ENCODE data around the gene LIMS2.

LIMS2 gene

GRCh38 chr2:127675331-127676261 lies at the start of gene LIMS2:
TSS of gene LIMS2 (minus strand) at chr2:127675530. CDS start at chr2:127675024, 506 bp downstream.
- H3K27ac ChIP-seq (ENCODE audit: low read depth, low read length): no peak within 1 kb of the TSS
- H3K36me3 ChIP-seq (ENCODE audit: control insufficient read depth, insufficient read depth, low read length): no peaks in the 10 kb centered on the region
- no peaks in the 10 kb centered on the region for H3K9me3 ChIP-seq (ENCODE audit: control insufficient read depth, insufficient read depth, low read length)
- H3K4me1 ChIP-seq (ENCODE audit: control insufficient read depth, insufficient read depth, low read length): peaks cover 8% of the 10 kb centered on the region
- peak within 1 kb of the TSS; percentile 68 for H3K4me3 ChIP-seq (ENCODE audit: low read depth, low read length)
- H3K9ac ChIP-seq (ENCODE audit: low read depth, low read length): no peak within 1 kb of the TSS
- H3K27me3 ChIP-seq (ENCODE audit: control insufficient read depth, insufficient read depth, low read length): peaks cover 56% of the 10 kb centered on the region

GRCh38 chr2:127722807-127723206 lies 47.5 kb upstream of the LIMS2 start:
- Histone ChIP-seq H3K4me1 (ENCODE audit: control insufficient read depth, insufficient read depth, low read length) (no peaks in the 10 kb centered on the region), H3K36me3 (ENCODE audit: control insufficient read depth, insufficient read depth, low read length) (peaks cover 86% of the 10 kb centered on the region), H3K9me3 (ENCODE audit: control insufficient read depth, insufficient read depth, low read length) (no peaks in the 10 kb centered on the region), H3K27me3 (ENCODE audit: control insufficient read depth, insufficient read depth, low read length) (no peaks in the 10 kb centered on the region), H3K4me3 (ENCODE audit: low read depth, low read length) (no peak overlapping the region), H3K27ac (ENCODE audit: low read depth, low read length) (no peak overlapping the region), H3K9ac (ENCODE audit: low read depth, low read length) (no peak overlapping the region)

GRCh38 chr2:127721978-127722355 lies 46.6 kb upstream of the LIMS2 start:
- Histone ChIP-seq H3K36me3 (ENCODE audit: control insufficient read depth, insufficient read depth, low read length) (peaks cover 91% of the 10 kb centered on the region), H3K27ac (ENCODE audit: low read depth, low read length) (no peak overlapping the region), H3K4me1 (ENCODE audit: control insufficient read depth, insufficient read depth, low read length) (no peaks in the 10 kb centered on the region), H3K9ac (ENCODE audit: low read depth, low read length) (no peak overlapping the region), H3K4me3 (ENCODE audit: low read depth, low read length) (no peak overlapping the region), H3K9me3 (ENCODE audit: control insufficient read depth, insufficient read depth, low read length) (no peaks in the 10 kb centered on the region), H3K27me3 (ENCODE audit: control insufficient read depth, insufficient read depth, low read length) (no peaks in the 10 kb centered on the region)

- no peak overlapping the region for H3K4me3 ChIP-seq (ENCODE audit: low read depth, low read length)
- H3K9ac ChIP-seq (ENCODE audit: low read depth, low read length): no peak overlapping the region
- no peak overlapping the region for H3K27ac ChIP-seq (ENCODE audit: low read depth, low read length)
- no peaks in the 10 kb centered on the region for H3K27me3 ChIP-seq (ENCODE audit: control insufficient read depth, insufficient read depth, low read length)
- peaks cover 96% of the 10 kb centered on the region for H3K36me3 ChIP-seq (ENCODE audit: control insufficient read depth, insufficient read depth, low read length)
- no peaks in the 10 kb centered on the region for H3K9me3 ChIP-seq (ENCODE audit: control insufficient read depth, insufficient read depth, low read length)
- no peaks in the 10 kb centered on the region for H3K4me1 ChIP-seq (ENCODE audit: control insufficient read depth, insufficient read depth, low read length)
These were observed 46.1 kb upstream of the LIMS2 start for GRCh38 chr2:127721311-127721977.

GRCh38 chr2:127719301-127720218 lies 44.2 kb upstream of the LIMS2 start:
- Histone ChIP-seq H3K4me3 (ENCODE audit: low read depth, low read length) (no peak overlapping the region), H3K27me3 (ENCODE audit: control insufficient read depth, insufficient read depth, low read length) (no peaks in the 10 kb centered on the region), H3K27ac (ENCODE audit: low read depth, low read length) (no peak overlapping the region), H3K9me3 (ENCODE audit: control insufficient read depth, insufficient read depth, low read length) (no peaks in the 10 kb centered on the region), H3K4me1 (ENCODE audit: control insufficient read depth, insufficient read depth, low read length) (no peaks in the 10 kb centered on the region), H3K9ac (ENCODE audit: low read depth, low read length) (no peak overlapping the region), H3K36me3 (ENCODE audit: control insufficient read depth, insufficient read depth, low read length) (peaks cover 97% of the 10 kb centered on the region)

- Histone ChIP-seq H3K9ac (ENCODE audit: low read depth, low read length) (no peak overlapping the region), H3K36me3 (ENCODE audit: control insufficient read depth, insufficient read depth, low read length) (peaks cover 97% of the 10 kb centered on the region), H3K27ac (ENCODE audit: low read depth, low read length) (no peak overlapping the region), H3K9me3 (ENCODE audit: control insufficient read depth, insufficient read depth, low read length) (no peaks in the 10 kb centered on the region), H3K4me1 (ENCODE audit: control insufficient read depth, insufficient read depth, low read length) (no peaks in the 10 kb centered on the region), H3K27me3 (ENCODE audit: control insufficient read depth, insufficient read depth, low read length) (no peaks in the 10 kb centered on the region), H3K4me3 (ENCODE audit: low read depth, low read length) (no peak overlapping the region)
These were observed 42.9 kb upstream of the LIMS2 start for GRCh38 chr2:127718271-127718670.

- Histone ChIP-seq H3K9me3 (ENCODE audit: control insufficient read depth, insufficient read depth, low read length) (no peaks in the 10 kb centered on the region), H3K9ac (ENCODE audit: low read depth, low read length) (no peak overlapping the region), H3K4me3 (ENCODE audit: low read depth, low read length) (no peak overlapping the region), H3K27ac (ENCODE audit: low read depth, low read length) (no peak overlapping the region), H3K36me3 (ENCODE audit: control insufficient read depth, insufficient read depth, low read length) (peaks cover 86% of the 10 kb centered on the region), H3K4me1 (ENCODE audit: control insufficient read depth, insufficient read depth, low read length) (no peaks in the 10 kb centered on the region), H3K27me3 (ENCODE audit: control insufficient read depth, insufficient read depth, low read length) (no peaks in the 10 kb centered on the region)
These were observed 40.6 kb upstream of the LIMS2 start for GRCh38 chr2:127715778-127716449.

- Histone ChIP-seq H3K27ac (ENCODE audit: low read depth, low read length) (no peak overlapping the region), H3K27me3 (ENCODE audit: control insufficient read depth, insufficient read depth, low read length) (no peaks in the 10 kb centered on the region), H3K36me3 (ENCODE audit: control insufficient read depth, insufficient read depth, low read length) (peaks cover 85% of the 10 kb centered on the region), H3K4me3 (ENCODE audit: low read depth, low read length) (no peak overlapping the region), H3K9ac (ENCODE audit: low read depth, low read length) (no peak overlapping the region), H3K9me3 (ENCODE audit: control insufficient read depth, insufficient read depth, low read length) (no peaks in the 10 kb centered on the region), H3K4me1 (ENCODE audit: control insufficient read depth, insufficient read depth, low read length) (no peaks in the 10 kb centered on the region)
These were observed 38.2 kb upstream of the LIMS2 start for GRCh38 chr2:127713562-127713961.

GRCh38 chr2:127712999-127713398 lies 37.7 kb upstream of the LIMS2 start:
- H3K27ac ChIP-seq (ENCODE audit: low read depth, low read length): no peak overlapping the region
- no peaks in the 10 kb centered on the region for H3K9me3 ChIP-seq (ENCODE audit: control insufficient read depth, insufficient read depth, low read length)
- H3K4me1 ChIP-seq (ENCODE audit: control insufficient read depth, insufficient read depth, low read length): no peaks in the 10 kb centered on the region
- peaks cover 85% of the 10 kb centered on the region for H3K36me3 ChIP-seq (ENCODE audit: control insufficient read depth, insufficient read depth, low read length)
- no peak overlapping the region for H3K9ac ChIP-seq (ENCODE audit: low read depth, low read length)
- H3K4me3 ChIP-seq (ENCODE audit: low read depth, low read length): no peak overlapping the region
- H3K27me3 ChIP-seq (ENCODE audit: control insufficient read depth, insufficient read depth, low read length): no peaks in the 10 kb centered on the region

GRCh38 chr2:127709336-127709735 lies 34.0 kb upstream of the LIMS2 start:
- H3K27me3 ChIP-seq (ENCODE audit: control insufficient read depth, insufficient read depth, low read length): no peaks in the 10 kb centered on the region
- H3K4me1 ChIP-seq (ENCODE audit: control insufficient read depth, insufficient read depth, low read length): no peaks in the 10 kb centered on the region
- H3K4me3 ChIP-seq (ENCODE audit: low read depth, low read length): no peak overlapping the region
- H3K27ac ChIP-seq (ENCODE audit: low read depth, low read length): no peak overlapping the region
- no peak overlapping the region for H3K9ac ChIP-seq (ENCODE audit: low read depth, low read length)
- H3K36me3 ChIP-seq (ENCODE audit: control insufficient read depth, insufficient read depth, low read length): peaks cover 87% of the 10 kb centered on the region
- H3K9me3 ChIP-seq (ENCODE audit: control insufficient read depth, insufficient read depth, low read length): no peaks in the 10 kb centered on the region

Measured in HUES48 (cell line).